ENCODE results near the gene VN1R2.
"Not testable (repeated sequence)": the region's sequence is repeated elsewhere in the genome, so short reads cannot be mapped to it uniquely, and the experiment has no call there.

The VN1R2 gene

GRCh38 chr19:53290758-53291549 is 32.9 kb downstream of the VN1R2 start:
- Histone ChIP-seq H3K27ac (replicated peaks) (no peak overlapping the region), H3K4me3 (replicated peaks; ENCODE audit: insufficient read depth, low read length) (no peak overlapping the region), H3K27me3 (ENCODE audit: insufficient read depth, poor library complexity, severe bottlenecking) (no peaks in the 10 kb centered on the region)
- no peak for DNase-seq (ENCODE audit: low read depth in 1 of 2, low spot score in 1 of 2)
- TF ChIP-seq CTCF (IDR thresholded peaks at IDR 0.05; ENCODE audit: insufficient read depth, low read length) (no peak), POLR2AphosphoS5 (IDR thresholded peaks at IDR 0.05; ENCODE audit: low read depth) (no peak), REST (IDR thresholded peaks at IDR 0.05; ENCODE audit: insufficient replicate concordance, low read depth) (no peak), SPI1 (IDR thresholded peaks at IDR 0.05; ENCODE audit: borderline replicate concordance, low read depth) (no peak), GABPA (IDR thresholded peaks at IDR 0.05; ENCODE audit: low read depth) (no peak)

- no peak overlapping the region for H3K27ac ChIP-seq (replicated peaks)
- no peak overlapping the region for H3K4me3 ChIP-seq (replicated peaks; ENCODE audit: insufficient read depth, low read length)
- TF ChIP-seq CTCF (IDR thresholded peaks at IDR 0.05; ENCODE audit: insufficient read depth, low read length) (no peak), REST (IDR thresholded peaks at IDR 0.05; ENCODE audit: insufficient replicate concordance, low read depth) (no peak)
- no peak for DNase-seq (ENCODE audit: low read depth in 1 of 2, low spot score in 1 of 2)
- no peaks in the 10 kb centered on the region for H3K27me3 ChIP-seq (ENCODE audit: insufficient read depth, poor library complexity, severe bottlenecking)
Observed at GRCh38 chr19:53294786-53295441, 36.8 kb downstream of the VN1R2 start.

GRCh38 chr19:53301341-53301740 is 43.2 kb downstream of the VN1R2 start:
- not testable (repeated sequence) for H3K27ac ChIP-seq (replicated peaks); H3K27me3 ChIP-seq (ENCODE audit: insufficient read depth, poor library complexity, severe bottlenecking); DNase-seq (ENCODE audit: low read depth in 1 of 2, low spot score in 1 of 2); H3K4me3 ChIP-seq (replicated peaks; ENCODE audit: insufficient read depth, low read length)

- Histone ChIP-seq H3K27ac (replicated peaks) (no peak overlapping the region), H3K27me3 (ENCODE audit: insufficient read depth, poor library complexity, severe bottlenecking) (no peaks in the 10 kb centered on the region), H3K4me3 (replicated peaks; ENCODE audit: insufficient read depth, low read length) (no peak overlapping the region)
- DNase-seq (ENCODE audit: low read depth in 1 of 2, low spot score in 1 of 2), result no peak
- TF ChIP-seq REST (IDR thresholded peaks at IDR 0.05; ENCODE audit: insufficient replicate concordance, low read depth) (no peak), POLR2AphosphoS5 (IDR thresholded peaks at IDR 0.05; ENCODE audit: low read depth) (no peak)
Observed at GRCh38 chr19:53308339-53308811, 50.3 kb downstream of the VN1R2 start.

Data from HL-60 (cell line).